ENCODE results near the gene HAPLN2. TPM values are rescaled to one million over a fixed set of nuclear protein-coding genes. Genes with fewer than 3 reads are reported as not detected.

HAPLN2 gene
- total RNA-seq, 1 experiment from 2014 or later: 1.2 TPM

Other genes with a start within 250 kb of the HAPLN2 start
- 20.6 to 24.1 TPM (median 24.0 TPM) in 3 replicates for gene MEF2D, start 118.6 kb upstream of the HAPLN2 start, total RNA-seq (2021)
- gene IQGAP3, start 46.9 kb upstream of the HAPLN2 start, total RNA-seq (2021): 30.8 to 33.3 TPM (median 33.3 TPM) in 3 replicates
- 0.09 to 0.20 TPM (median 0.11 TPM) in 3 replicates for gene TTC24, start 39.7 kb upstream of the HAPLN2 start, total RNA-seq (2021)
- gene NAXE, start 27.6 kb upstream of the HAPLN2 start, total RNA-seq (2021): 81.6 to 98.1 TPM (median 92.8 TPM) in 3 replicates
- 37.1 to 50.1 TPM (median 38.2 TPM) in 3 replicates for gene GPATCH4, start 17.9 kb upstream of the HAPLN2 start, total RNA-seq (2021)
- gene BCAN, start 22.7 kb downstream of the HAPLN2 start, total RNA-seq (2021): 2.5 to 3.7 TPM (median 3.6 TPM) in 3 replicates
- gene NES, start 58.0 kb downstream of the HAPLN2 start, total RNA-seq (2021): 103 to 127 TPM (median 104 TPM) in 3 replicates
- 135 to 195 TPM (median 186 TPM) in 3 replicates for gene CRABP2, start 86.2 kb downstream of the HAPLN2 start, total RNA-seq (2021)
- gene METTL25B, start 109.1 kb downstream of the HAPLN2 start, total RNA-seq (2021): 32.0 to 41.0 TPM (median 37.9 TPM) in 3 replicates
- gene ISG20L2, start 109.4 kb downstream of the HAPLN2 start, total RNA-seq (2021): 37.2 to 43.8 TPM (median 42.2 TPM) in 3 replicates
- gene MRPL24, start 121.7 kb downstream of the HAPLN2 start, total RNA-seq (2021): 35.1 to 37.4 TPM (median 35.2 TPM) in 3 replicates
- gene HDGF, start 132.3 kb downstream of the HAPLN2 start, total RNA-seq (2021): 301 to 339 TPM (median 318 TPM) in 3 replicates
- 97.4 to 98.5 TPM (median 98.0 TPM) in 3 replicates for gene PRCC, start 148.1 kb downstream of the HAPLN2 start, total RNA-seq (2021)
- 4.9 to 6.9 TPM (median 6.6 TPM) in 3 replicates for gene SH2D2A, start 197.4 kb downstream of the HAPLN2 start, total RNA-seq (2021)
- gene INSRR, start 239.7 kb downstream of the HAPLN2 start, total RNA-seq (2021): 0.05 to 0.11 TPM in 2 of 3 replicates, not detected in the other
- 0.23 to 0.42 TPM (median 0.23 TPM) in 3 replicates for gene NTRK1, start 241.4 kb downstream of the HAPLN2 start, total RNA-seq (2021)